ENCODE data around the gene ATP1A2.
A peak's percentile ranks its signal among the peaks of the same experiment; 100 is the strongest.
"Not testable (repeated sequence)": the region's sequence is repeated elsewhere in the genome, so short reads cannot be mapped to it uniquely, and the experiment has no call there.

Gene ATP1A2

DNA sequence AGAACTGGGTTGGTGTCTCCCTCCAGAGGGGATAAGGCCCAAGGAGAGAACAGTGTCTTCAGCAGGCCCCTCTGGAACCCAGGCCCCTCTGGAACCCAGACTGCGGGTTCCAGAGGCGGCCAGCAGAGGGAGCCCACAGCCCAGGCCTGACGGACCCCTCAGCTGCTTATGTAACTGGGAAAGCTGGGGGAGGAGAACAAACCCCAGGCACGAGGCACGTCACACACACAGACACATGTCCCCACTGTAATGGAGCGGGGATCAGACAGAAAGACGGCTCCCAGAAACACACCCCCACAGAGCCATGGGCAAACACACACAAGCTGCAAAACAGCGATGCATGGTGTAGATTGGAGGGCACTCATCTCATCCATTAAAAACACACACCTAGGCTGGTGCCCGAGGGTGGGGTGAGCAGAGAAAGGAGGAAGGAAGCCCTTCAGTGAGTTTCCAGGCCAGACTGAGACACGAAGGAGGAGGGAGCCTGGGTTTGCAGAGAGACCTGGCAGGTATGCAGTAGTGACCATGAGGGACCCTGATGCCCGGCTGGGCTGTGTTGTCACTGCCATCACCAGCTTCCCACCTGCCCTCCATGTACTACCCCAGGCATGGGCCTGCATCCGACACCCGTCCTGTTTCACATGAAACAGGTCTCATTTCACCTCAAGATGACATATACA lies 14.4 kb upstream of the ATP1A2 start:
- peak; percentile 63 to 67 for DNase-seq (ENCODE audit: low read depth in 2 of 2)

DNA sequence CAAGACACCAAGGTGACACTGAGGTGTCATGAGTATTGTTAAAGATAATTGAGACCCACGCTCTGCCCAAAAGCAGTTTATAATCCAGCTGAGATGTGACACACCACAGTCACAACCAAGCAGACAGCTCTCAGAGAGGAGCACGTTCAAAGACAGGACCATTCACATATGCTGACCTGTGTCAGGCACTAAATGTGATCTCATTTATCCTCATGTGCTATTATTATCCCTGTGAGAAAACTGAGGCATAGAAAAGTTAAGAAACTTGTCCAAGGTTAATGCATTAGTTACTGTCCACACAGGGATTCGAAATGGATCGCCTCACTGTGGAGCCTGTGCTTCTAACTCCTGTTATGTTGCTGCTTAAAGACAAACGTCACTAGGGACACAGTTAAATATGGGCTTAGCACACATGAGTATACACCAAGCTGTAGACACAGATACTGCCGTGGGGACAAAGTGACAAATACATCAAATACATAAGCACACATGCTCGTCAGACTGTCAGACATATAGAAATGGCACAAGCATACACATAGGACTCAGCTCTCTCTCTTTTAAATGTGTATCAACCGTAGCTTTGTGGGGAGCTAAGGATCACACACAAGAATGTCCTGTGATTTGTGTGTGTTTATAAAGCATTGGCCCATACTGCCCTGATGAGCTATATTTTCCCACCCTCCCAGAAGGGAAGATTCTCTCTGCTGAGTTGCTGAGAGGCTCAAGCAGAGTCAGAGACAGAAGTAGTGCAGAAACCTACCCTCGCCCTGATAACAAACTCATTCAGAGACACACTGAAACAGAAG lies 13.6 kb upstream of the ATP1A2 start:
- DNase-seq (ENCODE audit: low read depth in 2 of 2), result no peak

DNA sequence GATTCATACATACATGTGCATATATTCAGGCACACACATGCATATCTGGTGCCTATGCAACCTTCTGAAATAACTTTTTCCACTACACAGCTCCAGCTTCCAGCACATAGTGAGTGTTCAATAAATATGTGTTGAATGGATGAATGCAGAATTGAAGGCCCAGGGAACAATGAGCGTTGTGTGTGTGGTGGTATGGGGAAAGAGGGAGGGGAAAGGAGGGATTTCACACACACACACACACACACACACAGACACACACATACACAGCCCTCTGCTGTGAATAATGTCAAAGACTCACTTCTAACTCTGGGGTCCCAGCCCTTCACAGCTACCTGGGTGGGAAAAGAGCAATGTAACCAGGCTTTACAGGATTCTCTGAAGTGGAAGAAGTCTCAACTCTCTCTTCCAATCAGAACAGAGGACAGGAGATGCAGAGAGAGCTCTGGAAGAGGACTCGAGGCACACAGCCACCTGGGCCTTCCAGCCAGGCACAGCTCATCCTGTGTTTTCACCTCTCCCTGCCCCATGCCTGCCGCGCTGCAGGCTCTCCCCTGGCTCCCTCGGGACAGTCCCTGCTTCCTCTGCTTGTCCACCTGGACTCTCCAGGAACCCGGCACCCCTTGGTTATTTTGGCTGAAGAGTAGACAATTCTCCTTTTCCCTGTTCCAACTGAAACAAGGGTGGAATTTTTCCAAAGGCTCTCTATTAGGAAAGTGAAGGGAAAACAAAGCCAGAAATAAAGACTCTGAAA lies 11.7 kb upstream of the ATP1A2 start:
- DNase-seq (ENCODE audit: low read depth in 2 of 2), result no peak

DNA sequence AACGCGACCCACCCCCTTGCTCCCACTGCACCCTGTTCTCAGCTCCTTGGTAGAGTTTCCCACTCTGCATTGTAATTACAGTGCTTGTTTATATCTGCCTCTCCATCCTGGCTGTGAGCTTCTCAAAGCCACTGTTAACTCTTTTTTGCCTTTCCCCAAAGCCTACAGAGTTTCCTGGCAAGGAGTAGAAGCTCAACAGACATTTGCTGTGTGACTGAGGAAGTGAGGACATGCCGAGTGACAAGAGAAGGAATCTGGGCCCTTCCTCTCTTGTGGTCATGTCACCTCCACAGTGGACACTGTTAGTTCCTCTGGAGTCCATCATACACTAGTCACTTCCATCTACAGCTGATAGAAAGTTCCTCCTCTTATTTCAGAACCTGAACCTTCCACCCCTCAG lies 11.1 kb upstream of the ATP1A2 start:
- DNase-seq (ENCODE audit: low read depth in 2 of 2), result no peak

DNA sequence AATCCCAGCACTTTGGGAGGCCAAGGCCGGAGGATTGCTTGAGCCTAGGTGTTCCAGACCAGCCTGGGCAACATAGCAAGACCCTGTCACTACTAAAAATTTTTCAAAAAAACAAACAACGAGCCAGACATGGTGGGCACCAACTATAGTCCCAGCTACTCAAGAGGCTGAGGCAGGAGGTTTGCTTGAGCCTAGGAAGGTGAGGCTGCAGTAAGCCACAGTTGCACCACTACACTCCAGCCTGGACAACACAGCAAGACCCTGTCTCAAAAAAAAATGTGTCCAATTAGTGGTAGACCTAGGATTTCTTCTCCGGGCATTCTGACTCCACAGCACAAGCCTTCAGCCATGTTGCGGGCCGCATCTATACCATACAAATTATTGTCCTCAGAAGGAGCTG lies 10.4 kb upstream of the ATP1A2 start:
- no peak for DNase-seq (ENCODE audit: low read depth in 2 of 2)

DNA sequence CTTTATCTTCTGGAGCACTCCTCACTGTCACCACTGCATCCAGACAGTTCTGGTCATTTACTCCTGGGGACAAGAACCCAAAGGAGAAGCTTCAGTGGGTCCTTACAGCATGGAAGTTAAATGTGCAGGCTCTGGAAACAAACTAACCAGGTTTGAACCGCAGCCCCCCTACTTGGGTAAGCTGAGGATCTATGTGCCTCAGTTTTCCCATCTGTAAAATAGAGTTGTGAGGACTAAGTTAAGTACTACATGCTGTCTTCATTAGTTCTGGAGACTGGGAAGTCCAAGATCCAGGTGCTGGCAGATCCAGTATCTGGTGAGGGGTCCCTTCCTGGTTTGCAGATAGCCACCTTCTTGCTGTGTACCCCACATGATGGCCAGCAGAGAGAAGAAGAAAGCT lies 8.0 kb upstream of the ATP1A2 start:
- no peak for DNase-seq (ENCODE audit: low read depth in 2 of 2)

DNA sequence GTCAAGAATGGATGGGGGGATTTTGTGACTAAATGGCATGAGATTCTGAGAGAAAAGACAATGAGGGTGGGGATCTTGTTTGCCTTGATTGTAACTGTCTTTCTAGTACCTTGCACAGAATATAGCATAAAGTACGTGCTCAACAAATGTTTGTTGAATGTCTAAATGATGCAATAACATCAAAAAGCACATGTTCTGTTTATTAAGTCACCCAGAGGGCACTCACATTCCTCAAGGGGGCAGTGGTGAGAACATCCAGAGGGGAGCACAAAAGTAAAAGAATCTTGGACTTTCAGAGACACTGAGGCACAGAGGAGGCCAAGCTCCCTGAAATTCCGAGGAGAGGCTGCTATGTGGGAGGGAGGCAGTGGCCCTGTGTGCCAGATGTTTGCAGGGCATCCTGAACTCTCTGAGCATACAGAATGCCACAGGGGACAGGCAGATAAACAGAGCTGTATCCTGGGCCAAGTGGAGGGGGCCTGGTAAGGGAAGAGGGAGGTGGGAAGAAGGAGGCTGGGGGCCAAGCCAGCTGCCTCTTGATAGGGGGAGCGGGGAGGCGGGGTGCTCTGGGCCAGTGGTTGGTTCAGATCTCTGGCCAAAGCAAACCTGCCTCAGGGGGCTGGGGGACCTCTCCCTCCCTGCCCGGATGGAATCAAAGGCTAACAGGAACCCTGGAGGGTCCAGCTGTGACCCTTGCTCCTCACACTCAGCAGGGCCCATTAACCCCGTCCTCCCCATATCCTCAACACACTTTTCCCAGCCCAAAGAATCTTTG lies 6.5 kb upstream of the ATP1A2 start:
- no peak for DNase-seq (ENCODE audit: low read depth in 2 of 2)

DNA sequence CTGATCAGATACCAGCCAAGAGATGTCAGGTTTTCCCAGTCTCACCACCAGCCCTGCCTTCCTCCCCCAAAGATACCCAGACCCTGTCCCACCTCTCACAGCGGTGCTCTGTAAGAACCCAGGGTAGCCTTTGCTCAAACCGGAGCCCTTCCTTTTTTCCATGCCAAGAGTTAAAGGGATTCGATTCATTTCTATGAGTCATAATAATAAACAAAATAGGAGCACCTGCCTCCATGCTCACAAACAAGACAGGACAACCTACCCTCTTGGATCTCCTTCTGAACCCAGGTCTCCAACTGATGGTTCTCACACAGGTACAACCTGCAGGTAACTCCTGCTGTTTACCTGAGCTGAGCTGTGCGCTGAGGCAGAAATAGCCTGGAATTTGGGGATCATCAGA lies 5.9 kb upstream of the ATP1A2 start:
- DNase-seq (ENCODE audit: low read depth in 2 of 2), result no peak

DNA sequence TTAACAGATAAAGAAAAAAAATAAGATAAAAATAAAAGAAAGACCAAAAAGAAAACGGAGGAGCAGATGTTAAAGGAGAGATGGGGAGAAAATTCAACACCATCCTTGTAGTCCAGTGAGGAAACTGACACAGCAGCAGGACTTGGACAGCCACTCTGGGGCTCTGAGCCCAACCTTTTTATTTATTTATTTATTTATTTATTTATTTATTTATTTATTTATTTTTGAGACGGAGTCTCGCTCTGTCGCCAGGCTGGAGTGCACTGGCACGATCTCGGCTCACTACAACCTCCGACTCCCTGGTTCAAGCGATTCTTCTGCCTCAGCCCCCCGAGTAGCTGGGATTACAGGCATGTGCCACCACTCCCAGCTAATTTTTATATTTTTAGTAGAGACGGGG lies 4.1 kb upstream of the ATP1A2 start:
- DNase-seq (ENCODE audit: low read depth in 2 of 2), result not testable (repeated sequence)

DNA sequence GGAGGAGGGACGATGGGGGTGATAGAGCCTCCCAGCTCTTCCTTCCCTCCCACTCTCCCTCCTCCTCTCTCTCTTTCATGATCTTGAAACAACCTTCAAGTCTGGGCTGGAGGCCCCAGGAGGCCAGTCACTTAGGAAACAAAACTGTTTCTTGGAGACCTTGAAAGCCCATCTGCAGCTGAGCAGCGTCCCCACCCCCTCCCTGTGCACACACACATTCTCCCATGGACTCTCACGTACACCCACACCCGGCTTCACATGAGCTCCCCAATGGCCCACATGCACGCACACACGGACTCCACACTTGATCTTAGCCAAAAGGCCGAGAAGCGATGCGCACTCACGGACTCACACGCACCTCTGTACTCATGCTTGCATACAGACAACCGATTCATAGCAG lies 3.2 kb upstream of the ATP1A2 start:
- no peak for DNase-seq (ENCODE audit: low read depth in 2 of 2)

DNA sequence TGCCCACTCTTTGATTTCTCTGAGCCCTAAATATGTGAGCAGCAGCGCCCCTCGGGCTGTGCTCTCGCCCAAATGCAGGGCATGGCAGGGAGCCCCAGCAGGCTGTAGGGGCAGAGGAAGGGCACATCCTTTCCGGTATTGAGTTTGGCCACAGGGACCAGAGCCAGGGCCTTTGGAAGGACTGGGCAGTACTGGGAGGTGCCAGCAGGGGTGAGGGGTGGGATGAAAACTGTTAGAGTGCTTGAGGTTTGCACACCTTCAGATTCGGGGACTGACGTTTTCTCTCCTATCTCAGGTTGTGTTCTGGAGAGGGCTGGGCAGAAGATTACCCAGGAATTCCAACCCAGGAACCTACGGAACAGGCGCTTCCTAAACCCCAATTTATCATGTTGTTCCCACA lies 2.2 kb upstream of the ATP1A2 start:
- no peak for DNase-seq (ENCODE audit: low read depth in 2 of 2)

DNA sequence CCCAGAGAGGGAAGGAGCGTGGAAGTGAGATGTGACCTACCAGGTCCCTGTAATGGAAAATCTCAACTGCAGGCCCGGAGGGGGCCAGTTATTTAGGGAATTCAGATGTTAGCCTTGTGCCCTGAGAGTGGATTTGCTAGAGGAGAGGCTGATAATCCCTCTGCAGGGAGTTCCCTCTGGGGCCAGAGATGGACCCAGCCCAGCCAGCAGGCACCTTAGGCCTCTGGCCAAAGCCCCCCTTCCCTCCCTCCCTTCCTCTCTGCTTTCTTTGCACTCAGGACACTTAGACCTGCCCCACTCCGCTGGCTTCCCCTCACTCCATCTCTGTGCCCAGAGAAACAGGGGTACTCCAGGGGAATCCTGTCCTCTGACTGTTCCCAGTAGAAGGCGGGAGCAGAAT lies 1.5 kb upstream of the ATP1A2 start:
- no peak for DNase-seq (ENCODE audit: low read depth in 2 of 2)

DNA sequence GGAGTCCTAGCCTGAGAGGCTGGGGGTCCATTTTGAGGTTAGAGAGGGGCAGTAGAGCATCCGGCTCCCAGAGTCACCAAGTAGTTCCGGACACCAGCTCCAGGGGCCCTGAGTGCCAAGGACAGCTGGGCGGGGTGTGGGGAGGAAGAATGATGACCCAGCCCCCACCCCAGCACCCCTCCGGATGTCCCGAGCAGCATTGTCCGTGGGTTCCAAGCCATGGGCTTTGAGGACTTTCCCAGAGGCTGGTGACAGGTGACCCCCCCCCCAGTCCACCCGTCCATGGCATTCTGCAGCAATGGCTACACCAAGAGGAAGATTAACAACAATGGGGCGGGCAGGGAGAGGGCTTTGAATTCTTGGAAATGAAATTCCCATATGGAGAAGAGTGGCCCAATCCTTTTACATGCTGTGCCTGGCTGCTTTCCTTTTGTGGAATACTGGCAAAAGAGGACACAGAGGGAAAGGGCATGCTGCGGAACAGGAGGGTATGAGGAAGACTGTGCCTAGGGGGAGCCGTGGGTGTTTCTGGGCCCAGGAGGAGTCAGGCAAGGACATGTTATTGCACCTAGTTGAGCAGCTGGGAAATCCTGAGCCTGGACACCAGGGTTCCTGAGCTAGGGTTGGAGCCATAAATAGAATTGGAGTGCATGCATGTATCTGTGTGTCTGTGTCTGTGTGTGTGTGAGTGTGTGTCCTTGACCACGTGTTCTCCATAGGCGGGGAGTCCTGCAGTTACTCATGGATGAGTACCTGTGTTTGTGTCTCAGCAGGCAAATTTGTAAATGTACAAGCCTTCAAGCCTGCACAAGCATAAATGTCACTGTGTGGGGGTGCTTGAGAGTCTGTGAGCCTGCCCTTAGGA lies 956 bp downstream of the ATP1A2 start:
- no peak for DNase-seq (ENCODE audit: low read depth in 2 of 2)

DNA sequence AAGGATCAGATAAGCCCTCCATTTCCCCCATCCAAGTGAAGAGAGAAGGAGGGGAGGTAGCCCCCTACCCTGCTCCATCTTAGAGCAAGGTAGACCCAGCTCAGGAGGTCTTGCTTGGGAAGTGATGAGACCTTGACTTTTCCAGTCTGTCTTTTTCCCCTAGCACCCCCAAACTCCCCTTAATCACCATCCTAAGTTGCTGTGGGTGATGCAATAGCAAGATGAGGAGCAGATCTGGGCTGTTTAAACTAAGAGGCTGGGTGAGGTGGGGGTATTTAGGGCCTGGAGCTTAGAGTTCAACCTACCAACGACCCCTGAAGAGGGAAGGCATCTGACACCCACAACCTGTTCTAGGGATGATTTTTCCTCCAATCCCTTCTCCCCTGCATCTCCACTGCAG lies 1.7 kb downstream of the ATP1A2 start:
- no peak for DNase-seq (ENCODE audit: low read depth in 2 of 2)

DNA sequence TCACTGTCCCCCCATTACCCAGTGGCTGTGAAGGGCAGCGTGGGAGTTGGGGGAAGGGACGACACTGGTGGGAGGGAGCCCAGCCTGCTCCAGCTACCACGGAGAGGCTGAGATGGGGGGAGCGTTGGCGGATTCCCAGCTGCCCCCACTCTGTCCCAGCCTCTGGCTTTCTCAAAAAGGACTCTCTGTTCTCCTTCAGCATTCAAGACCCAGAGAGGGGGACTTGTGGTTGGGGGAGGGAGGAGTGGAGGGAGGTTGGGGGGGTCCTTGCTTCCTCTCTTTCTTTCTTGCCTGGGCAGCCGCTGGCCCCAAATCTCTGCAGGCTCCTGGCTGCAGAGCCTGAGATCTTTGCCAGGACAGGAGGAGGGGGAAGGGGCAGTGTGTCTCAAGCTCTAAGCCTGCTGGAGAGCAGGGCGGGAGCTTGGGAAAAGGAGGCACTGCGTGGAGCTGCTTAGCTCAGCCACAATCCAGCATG lies 2.2 kb downstream of the ATP1A2 start:
- DNase-seq (ENCODE audit: low read depth in 2 of 2), result no peak

DNA sequence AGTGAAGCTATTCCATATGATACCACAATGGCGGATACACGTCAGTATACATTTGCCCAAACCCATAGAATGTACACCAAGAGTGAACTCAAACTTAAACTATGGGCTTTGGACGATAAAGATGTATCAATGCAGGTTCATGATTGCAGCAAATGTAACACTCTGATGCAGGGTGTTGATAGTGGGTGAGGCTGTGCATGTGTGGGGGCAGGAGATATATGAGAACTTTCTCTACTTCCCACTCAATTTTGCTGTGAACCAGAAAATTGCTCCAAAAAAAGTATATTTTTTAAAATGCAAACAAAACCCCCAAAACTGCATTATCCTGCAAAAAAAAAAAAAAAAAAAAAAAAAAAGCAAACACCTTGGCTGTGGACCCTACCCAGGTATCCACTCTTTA lies 3.4 kb downstream of the ATP1A2 start:
- no peak for DNase-seq (ENCODE audit: low read depth in 2 of 2)

DNA sequence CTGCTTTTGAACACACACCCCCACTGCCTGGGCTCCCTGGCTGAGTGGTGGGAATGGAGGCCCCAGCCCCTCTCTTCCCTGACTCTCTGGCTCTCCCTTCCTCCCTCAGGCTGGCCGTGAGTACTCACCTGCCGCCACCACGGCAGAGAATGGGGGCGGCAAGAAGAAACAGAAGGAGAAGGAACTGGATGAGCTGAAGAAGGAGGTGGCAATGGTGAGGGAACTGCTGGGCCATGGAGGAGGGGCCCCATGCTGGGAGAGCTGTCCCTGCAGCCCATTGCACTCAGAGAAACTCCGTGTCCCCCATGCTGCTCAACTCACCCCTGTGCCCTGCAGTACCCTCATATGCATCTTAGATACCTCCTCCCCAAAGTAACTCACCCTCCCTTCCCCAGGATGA lies 5.2 kb downstream of the ATP1A2 start:
- DNase-seq (ENCODE audit: low read depth in 2 of 2), result no peak

DNA sequence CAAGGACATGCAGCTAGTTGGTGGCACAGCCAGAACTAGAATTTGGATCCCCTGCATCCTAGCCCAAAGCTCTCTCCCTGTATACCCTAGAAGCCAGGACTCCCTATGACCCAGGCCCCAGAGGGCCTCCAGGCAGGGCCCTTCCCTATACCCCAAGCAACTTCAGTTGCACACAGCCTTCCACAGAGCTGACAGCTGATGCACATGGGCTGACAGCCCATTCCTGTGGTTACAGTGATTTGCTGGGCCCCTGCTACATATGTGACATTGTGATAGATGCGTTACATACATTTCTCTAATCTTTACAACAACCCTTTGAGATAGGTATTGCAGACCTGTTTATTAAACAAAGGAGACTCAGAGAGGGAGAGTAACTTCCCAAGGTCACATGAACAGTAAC lies 5.8 kb downstream of the ATP1A2 start:
- DNase-seq (ENCODE audit: low read depth in 2 of 2), result no peak

DNA sequence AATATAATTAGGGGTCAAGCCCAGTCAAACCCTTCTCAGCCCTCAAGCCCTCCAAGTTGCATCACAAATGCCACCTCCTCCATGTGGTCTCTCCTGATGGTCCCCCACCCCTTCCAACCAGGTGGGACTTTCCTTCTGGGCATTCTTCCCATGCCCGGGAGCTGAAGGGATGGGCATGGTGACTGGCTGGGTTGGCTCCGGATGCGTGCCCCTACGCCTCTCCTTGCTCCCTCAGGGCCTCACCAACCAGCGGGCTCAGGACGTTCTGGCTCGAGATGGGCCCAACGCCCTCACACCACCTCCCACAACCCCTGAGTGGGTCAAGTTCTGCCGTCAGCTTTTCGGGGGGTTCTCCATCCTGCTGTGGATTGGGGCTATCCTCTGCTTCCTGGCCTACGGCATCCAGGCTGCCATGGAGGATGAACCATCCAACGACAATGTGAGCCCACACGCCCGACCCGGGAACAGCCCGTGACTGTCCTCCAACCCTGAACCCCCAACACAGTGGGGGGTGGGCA lies 7.5 kb downstream of the ATP1A2 start:
- no peak for DNase-seq (ENCODE audit: low read depth in 2 of 2)

DNA sequence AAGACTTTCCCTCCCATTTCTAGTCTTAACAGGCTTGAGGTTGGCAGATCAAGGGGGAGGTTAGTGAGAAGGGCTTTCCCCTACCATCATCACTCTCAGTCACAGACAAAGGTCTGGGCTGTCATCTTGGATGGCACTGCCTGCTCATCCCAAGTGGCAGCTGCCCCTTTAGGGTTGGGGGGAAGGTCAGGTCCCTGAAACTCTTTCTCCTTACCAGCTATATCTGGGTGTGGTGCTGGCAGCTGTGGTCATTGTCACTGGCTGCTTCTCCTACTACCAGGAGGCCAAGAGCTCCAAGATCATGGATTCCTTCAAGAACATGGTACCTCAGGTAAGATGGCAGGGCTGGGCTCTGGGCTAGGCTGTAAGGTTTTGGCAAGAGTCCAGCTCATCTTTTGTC lies 8.2 kb downstream of the ATP1A2 start:
- no peak for DNase-seq (ENCODE audit: low read depth in 2 of 2)
